IPS-18c (cell line): ENCODE measurements around the gene DMRTC2.

Experiments used
- H3K4me3 ChIP-seq: 2 replicates; pipeline ENCODE4 v1.7.0; 2013; ENCODE audit warnings: low read depth, mild to moderate bottlenecking, low read length, moderate library complexity; ENCODE audit not compliant: insufficient read depth
- H3K9me3 ChIP-seq: one replicate; pipeline ENCODE4 v1.6.1; 2013; ENCODE audit warnings: mild to moderate bottlenecking, low read length, moderate library complexity; ENCODE audit not compliant: control insufficient read depth, insufficient read depth

DMRTC2 gene

DNA sequence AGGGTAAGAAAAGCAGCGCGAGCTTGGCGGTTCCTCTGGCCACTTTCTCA, at the start of gene DMRTC2:
Gene DMRTC2 (plus strand): TSS at position 42 of the 50 bp plus-strand sequence. CDS start 2,387 bp downstream, outside the sequence.
- no peaks in the 10 kb centered on the region for H3K9me3 ChIP-seq

DNA sequence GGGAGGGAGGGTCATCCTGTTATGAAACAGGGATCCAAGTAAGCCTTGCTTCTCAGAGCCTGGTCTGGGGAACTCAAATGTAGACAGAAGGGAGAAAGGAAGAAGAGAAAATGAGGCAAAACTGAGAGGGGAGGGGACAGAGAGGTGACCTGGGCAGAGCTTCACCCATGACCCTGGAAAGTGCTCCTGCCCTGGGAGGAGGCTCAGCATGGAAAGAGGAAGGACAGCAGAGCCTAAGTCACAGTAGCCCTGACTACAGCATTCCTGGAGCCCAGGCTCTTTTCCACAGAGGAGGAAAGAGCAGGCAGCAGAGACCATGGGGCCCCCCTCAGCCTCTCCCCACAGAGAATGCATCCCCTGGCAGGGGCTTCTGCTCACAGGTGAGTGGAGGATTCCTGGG, 48.5 kb upstream of the DMRTC2 start, which contains the start of gene CEACAM3:
Gene CEACAM3 (plus strand): TSS at position 226 of the 400 bp plus-strand sequence. CDS start 91 bp downstream, at position 317.
- H3K9me3 ChIP-seq: peaks cover under 1% of the 10 kb centered on the region
- no peak within 1 kb of the TSS for H3K4me3 ChIP-seq

More for the DNA sequence above, at the start of gene DMRTC2:
- no peak within 1 kb of the TSS for H3K4me3 ChIP-seq

DNA sequence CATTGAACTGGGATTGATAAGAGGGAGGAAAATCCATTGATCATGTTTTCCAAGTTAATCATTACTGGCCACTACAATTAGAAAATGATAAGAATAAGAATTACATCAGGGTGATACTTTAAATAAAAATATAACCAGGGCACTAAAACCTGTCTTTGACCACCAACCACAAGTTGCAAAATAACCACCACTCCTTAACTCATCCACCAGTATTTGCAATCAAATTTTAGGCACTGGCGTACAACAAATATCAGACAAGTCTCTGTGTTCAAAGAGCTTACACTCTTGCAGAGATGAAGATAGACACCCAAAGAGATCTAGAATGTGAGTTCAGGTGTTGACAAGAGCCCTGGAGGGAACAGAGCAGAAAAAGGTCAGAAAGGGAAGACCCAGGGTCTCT, 47.9 kb upstream of the DMRTC2 start:
- Histone ChIP-seq H3K4me3 (no peak overlapping the region), H3K9me3 (peaks cover 3% of the 10 kb centered on the region)

DNA sequence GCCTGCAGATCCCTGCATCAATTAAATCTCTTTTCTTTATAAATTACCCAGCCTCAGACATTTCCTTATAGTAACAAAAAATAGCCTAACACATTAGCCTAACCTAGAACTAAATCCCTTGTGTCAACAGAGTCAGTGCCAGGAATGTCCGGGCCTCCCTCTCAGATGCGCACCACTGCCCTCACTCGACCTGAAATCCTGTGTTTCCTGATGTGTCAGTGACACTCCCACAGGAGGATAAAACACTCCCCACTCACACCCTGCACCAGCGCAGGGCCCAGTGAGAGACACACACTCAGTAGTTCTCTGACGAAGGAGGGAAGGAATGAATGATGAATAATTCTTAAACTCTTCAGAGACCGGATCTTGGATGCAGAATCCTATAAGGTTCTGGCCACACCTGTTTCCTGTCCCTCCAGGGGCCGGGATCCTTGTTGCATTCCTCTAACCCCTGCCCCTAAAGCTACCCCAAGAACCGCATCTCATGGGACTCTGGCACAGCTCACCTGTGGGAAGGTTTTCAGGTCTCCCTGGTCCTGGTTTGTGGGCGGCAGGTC, 45.3 kb upstream of the DMRTC2 start:
- Histone ChIP-seq H3K4me3 (no peak overlapping the region), H3K9me3 (peaks cover 3% of the 10 kb centered on the region)

DNA sequence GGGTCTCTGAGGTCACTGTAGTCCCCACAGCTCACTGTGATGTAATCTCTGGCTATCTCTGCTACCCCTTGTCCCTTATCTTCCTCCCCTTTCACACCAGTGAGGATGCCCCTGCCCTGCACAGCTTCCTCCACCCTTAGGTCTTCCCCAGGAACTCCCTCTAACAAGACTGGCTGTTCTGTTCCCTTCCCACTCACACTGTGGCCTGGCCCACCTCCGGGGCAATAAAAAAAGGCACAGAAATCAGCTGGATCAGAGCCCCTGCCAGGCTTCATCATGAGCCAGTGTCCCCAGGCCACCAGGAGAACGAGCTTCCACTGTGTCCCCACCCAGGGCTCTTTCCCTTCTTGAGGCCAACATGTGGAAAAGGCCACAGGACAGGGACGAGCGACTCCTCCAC, 43.8 kb upstream of the DMRTC2 start:
- Histone ChIP-seq H3K4me3 (no peak overlapping the region), H3K9me3 (peaks cover 3% of the 10 kb centered on the region)

DNA sequence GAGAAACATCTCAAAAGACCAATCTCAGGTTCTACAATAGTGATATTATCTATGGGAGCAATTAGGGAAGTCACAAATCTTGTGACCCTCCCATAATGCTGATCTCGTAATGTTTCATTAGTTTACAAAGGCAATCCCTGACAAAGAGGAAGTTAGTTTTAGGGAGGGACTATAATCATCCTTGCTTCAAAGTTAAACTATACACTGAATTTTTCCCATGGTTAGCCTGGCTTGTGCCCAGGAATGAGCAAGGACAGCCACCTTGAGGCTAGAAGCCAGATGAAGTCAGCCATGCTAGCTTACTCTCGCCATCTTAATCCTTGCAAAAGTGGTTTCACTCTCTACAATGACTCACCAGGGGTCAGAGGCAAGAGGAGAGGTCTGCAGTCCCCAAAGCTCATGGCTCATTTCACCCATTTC, 43.0 kb upstream of the DMRTC2 start:
- Histone ChIP-seq H3K4me3 (no peak overlapping the region), H3K9me3 (peaks cover 3% of the 10 kb centered on the region)

DNA sequence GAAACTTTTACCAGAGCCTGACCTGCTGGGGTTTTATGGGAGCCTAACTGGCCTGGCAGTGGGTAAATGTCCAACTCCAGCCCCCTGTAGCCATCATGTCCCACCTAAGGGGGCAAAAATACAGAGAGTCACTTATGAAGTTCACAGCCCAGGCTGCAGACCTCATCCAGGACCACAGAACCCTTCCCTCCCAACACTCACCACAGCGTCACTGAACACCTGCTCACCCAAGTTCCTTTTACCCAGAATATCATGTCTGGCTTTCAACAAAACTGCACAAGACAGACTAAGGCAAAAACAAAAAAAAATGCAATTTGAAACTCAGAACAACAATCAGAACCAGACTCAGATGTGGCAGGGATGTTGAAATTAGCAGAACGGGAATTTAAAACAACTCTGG, 42.1 kb upstream of the DMRTC2 start:
- Histone ChIP-seq H3K4me3 (no peak overlapping the region), H3K9me3 (peaks cover 3% of the 10 kb centered on the region)

DNA sequence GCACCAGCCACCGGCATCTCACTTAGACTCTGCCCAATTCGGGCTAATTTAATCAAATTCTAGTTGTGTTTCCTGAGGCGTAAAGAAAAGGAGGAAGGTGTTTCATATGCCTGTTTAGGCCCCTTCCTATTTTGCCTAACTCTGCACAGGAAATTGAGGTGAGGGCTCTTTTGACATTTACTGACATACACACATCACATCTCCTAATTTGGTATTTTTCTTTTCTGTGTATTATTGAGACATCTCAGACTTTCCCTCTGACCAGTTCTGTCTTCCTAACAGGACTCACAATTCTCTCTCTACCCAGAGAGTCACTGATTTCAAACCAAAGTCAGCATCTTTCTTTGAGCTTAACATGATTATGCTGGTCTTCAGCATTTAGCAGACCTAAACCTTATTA, 40.5 kb upstream of the DMRTC2 start:
- no peak overlapping the region for H3K4me3 ChIP-seq

DNA sequence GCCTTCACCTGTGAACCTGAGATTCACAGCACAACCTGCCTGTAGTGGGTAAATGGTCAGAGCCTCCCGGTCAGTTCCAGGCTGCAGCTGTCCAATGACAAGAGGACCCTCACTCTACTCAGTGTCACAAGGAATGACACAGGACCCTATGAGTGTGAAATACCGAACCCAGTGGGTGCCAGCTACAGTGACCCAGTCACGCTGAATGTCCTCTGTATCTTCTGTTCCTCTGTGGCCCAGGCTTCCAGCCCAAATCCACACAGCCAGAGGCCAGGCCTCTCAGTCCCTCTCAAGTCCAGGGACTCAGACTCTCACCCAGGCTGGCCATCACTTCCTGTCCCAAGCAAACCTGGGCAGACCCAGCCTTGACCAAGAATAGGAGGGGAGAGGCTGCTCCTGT, 37.7 kb upstream of the DMRTC2 start:
- H3K9me3 ChIP-seq: no peaks in the 10 kb centered on the region
- H3K4me3 ChIP-seq: no peak overlapping the region

More for the DNA sequence above, 40.5 kb upstream of the DMRTC2 start:
- peaks cover 3% of the 10 kb centered on the region for H3K9me3 ChIP-seq

DNA sequence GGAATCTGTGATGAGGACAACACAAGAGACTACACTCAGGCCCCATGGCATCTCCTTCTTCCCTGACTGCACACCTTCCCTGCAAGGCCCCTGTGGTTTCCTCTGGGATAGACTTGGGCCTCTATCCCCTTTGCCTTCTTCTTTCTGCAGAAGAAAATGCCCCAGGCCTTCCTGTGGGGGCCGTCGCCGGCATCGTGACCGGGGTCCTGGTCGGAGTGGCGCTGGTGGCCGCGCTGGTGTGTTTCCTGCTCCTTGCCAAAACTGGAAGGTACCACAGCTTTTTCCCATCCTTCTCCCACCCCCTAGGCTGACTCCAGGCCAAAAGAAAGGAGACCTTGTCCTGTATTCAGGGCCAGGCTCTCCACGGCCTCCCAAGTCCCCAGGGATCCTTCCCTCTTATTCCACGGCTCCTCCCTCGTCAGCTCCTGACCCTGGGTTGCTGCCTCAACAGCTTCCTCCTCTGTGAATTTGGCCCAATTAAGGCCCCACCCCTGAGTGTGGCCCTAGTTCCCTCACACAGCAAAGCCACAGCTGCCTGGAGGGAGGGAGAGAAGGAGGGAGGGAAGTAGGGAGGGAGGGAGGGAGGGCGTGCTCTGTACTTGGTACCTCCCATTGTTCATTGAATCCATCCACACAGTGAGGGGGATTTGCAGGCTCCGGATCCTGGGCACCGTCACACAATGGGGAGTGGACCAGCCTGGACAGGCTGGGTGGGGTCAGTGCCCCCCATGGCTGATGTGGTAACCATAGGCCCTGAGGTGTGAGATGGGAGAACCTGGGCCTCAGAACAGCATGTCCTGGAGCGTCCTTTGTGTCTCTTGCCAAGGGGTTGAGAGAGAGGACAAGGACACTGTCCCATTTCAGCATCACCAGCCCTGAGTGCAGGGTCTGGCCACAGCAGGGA, 35.9 kb upstream of the DMRTC2 start:
- no peaks in the 10 kb centered on the region for H3K9me3 ChIP-seq

DNA sequence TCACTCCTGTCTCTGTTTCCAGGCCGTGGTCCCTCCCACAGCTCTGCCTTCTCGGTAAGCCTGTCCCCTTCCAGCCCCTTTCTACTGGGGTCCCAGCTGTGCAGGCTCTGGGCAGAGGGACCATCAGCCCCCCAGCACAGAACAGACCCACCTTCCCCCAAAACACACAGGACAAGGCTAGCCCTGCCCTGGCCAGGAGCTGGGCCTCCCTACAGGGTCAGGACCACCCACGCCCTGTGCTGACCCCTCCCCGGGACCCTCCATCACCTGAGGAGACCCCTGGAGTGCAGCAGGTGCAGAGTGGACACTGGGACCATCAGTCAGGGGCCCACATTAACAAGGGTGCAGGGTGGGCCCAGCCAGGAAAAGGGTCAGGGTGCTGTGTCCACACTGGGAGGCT, 34.5 kb upstream of the DMRTC2 start:
- Histone ChIP-seq H3K9me3 (no peaks in the 10 kb centered on the region), H3K4me3 (no peak overlapping the region)

More for the DNA sequence above, 35.9 kb upstream of the DMRTC2 start:
- H3K4me3 ChIP-seq: no peak overlapping the region

DNA sequence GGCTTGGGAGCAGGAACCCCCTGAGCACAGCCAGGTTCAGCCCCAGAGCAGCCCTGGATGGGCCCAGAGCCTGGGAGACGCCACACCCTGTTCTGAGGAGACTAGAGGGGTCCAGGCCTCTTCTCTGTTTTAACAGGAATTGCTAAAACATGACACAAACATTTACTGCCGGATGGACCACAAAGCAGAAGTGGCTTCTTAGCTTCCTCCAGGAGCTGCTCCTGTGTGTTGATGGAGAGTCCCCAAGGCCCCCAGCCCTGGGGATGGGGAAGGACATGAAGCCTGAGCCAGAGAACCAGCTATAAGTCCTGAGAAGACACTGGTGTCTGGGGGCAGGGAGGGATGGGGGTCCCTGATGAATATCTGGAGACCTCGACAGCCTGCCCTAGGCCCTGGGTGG, 33.8 kb upstream of the DMRTC2 start:
- no peaks in the 10 kb centered on the region for H3K9me3 ChIP-seq

DNA sequence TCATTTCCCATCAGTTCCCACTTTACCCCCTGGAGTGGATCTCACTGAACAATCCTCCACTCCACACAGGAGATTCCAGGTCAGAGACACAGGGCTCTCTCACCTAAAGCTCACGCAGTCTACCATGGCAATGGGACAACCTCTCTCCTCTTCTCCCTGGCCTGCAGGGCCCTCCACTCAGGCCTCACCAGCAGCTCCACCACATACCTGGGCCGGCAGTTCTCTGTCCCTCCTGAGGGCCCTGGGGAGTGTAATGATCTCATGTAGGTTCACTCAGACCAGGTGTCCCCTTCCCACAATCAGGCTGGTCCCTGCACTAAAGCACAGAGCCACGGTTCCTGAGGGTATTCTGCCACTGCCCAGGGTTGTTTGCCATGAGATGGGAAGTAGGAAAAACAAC, 32.9 kb upstream of the DMRTC2 start:
- no peak overlapping the region for H3K4me3 ChIP-seq
- H3K9me3 ChIP-seq: no peaks in the 10 kb centered on the region

More for the DNA sequence above, 33.8 kb upstream of the DMRTC2 start:
- H3K4me3 ChIP-seq: no peak overlapping the region

DNA sequence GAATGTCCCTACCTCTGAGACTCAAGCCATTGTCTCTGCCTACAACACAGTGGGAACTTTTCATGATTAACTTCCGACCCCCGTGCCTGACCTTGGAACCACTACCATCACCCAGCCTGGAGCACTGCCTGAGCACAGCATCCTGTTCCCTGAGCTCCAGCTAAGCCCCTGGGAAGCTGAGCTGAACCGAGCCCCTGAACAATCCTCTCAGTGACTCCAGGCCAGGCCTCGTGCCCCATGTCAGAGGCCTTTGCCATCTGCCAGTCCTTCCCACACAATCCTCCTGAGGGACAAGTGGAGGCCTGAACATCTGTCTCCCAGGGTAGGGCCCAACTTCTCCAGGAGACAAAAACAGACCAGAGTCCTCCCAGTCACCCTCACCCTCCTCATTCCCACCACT, 30.9 kb upstream of the DMRTC2 start:
- Histone ChIP-seq H3K4me3 (no peak overlapping the region), H3K9me3 (no peaks in the 10 kb centered on the region)

DNA sequence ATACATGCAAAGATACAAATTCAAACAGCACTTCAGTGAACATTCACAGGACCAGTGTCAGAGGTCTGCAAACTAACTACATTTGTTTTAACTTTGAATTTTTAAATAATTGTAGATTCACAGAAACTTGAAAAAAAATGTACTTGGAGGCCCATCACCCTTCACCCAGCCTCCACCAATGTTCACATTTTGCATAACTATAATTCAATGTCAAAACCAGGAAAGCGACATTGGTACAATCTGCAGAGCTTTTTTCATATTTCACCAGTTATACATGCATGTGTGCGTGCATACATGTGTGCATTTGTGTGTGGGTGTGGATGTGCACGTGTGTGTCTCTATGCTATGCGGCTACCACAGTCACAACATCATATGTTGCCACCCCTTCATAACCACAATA, 29.5 kb upstream of the DMRTC2 start:
- Histone ChIP-seq H3K4me3 (no peak overlapping the region), H3K9me3 (no peaks in the 10 kb centered on the region)

DNA sequence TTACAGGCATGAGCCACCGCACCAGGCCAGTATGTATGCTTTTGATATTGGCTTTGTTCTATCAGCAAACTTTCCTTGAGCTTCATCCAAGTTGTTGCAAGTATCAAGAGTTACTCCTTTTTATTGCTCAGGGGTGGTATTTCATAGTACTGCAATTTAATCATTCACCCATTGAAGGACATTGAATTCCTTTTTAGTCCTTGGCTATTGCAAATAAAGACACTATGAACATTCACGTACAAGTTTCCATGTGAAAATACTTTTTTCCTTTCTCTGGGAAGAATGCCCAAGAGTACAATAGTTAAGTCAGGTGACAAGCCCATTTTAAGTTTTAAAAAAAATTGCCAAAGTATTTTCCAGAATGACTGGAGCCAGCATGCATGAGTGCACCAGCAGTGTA, 28.1 kb upstream of the DMRTC2 start:
- H3K4me3 ChIP-seq: no peak overlapping the region
- H3K9me3 ChIP-seq: no peaks in the 10 kb centered on the region

DNA sequence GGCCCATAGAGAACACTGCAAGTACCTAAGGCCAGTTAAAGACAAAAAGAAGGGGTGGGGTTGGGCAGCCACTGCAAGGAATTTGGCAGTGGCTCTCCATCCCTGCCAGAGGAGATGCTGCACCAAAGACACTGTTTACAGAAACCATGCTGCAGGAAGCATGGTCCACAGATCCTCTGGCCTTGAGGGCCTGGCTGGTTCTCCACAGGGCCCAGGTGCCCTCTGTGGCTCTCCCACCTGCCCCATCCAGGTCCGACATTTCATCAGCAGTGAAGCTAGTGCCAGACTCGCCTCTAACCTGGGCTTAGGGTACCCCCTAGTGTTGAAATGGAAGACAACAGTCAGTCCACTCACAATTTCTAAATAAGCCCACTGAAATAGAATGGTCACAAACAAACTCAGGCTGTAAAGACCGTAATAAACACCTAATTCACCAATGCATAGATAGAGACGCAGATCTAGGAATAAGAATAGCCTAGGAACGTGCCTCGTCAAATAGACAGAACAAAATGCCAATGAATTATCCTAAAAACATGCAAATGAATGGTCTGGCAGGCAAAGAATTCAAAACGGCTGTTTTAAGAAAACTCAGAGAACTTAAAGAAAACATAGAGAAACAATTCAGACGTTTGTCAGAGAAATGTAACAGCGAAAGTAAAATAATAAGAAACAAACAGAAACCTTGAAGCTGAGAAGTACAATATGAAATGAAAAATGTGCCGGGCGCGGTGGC, 23.7 kb upstream of the DMRTC2 start:
- H3K4me3 ChIP-seq: no peak overlapping the region
- no peaks in the 10 kb centered on the region for H3K9me3 ChIP-seq

DNA sequence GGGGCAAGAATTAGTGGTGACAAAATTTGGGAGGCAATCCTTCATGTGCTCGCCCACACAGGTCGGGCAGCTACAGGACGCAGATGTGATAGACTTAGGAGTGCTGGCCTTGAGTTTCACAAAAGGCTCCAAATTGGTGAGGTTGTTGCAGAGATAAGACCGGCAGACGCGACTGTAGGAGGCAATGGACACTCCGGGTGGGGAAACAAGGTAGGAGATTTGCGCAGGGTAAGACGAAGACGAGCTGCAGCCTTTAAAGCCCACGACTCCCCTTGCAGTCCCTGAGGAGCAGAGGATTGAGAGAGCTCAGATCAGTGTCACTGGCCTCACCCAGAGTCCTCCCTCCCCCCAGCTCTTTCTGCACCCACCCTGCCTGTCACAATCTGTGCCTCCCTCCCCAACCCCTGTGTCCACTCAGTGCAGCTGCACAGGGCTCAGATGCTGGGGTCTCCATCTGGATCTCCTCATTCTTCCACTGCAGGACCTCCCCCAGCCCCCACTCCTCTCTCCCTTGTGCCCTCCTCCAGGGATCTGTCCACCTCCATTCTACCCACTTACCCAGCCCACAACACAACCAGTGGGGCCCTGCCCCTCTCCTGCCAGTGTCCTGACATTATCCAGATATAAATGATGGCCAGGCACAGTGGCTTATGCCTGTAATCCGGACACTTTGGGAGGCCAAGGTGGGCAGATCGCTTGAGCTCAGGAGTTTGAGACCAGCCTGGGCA, 6.7 kb upstream of the DMRTC2 start:
- Histone ChIP-seq H3K9me3 (no peaks in the 10 kb centered on the region), H3K4me3 (no peak overlapping the region)
